Articular chondrocyte of knee joint (primary cell): ENCODE data around the gene PNN. TPM values are rescaled to one million over a fixed set of nuclear protein-coding genes. Genes with fewer than 3 reads are reported as not detected.

ENCODE experiments used
- total RNA-seq: library from RNA; depleted of rRNA; stranded (reverse); fragments of >200 nt; gene quantifications from 2 replicates; pipeline ENCODE4 v1.2.3, GENCODE V29; 2012

PNN gene
- total RNA-seq = 18.3 and 19.7 TPM in 2 replicates

GRCh38 chr14:39174560-39175444 is at the start of gene PNN:
TSS of gene PNN (plus strand) at chr14:39175254. CDS start at chr14:39175280, 26 bp downstream.

Other genes starting within 250 kb of the PNN start
- 344 and 396 TPM in 2 replicates for gene SEC23A, start 72.0 kb upstream of the PNN start, total RNA-seq
- gene GEMIN2, start 60.9 kb upstream of the PNN start, total RNA-seq = 21.8 and 22.7 TPM in 2 replicates
- gene TRAPPC6B, start 4.9 kb upstream of the PNN start, total RNA-seq = 27.2 and 33.1 TPM in 2 replicates
- gene MIA2, start 58.7 kb downstream of the PNN start, total RNA-seq = 22.7 and 23.6 TPM in 2 replicates